ENCODE data around the gene CETN1.

CETN1 gene

GRCh38 chr18:580154-580553 lies at the start of gene CETN1:
Gene CETN1 (plus strand): TSS chr18:580380. CDS start chr18:580409, 29 bp downstream.
- no peak for DNase-seq

- no peak for DNase-seq
These were observed 48.2 kb upstream of the CETN1 start for GRCh38 chr18:532018-532417.

GRCh38 chr18:532632-533031 lies 47.5 kb upstream of the CETN1 start:
- DNase-seq = no peak

- no peak for DNase-seq
These were observed 46.1 kb upstream of the CETN1 start for GRCh38 chr18:533995-534601.

- DNase-seq = no peak
These were observed 36.6 kb upstream of the CETN1 start for GRCh38 chr18:543447-544078.

GRCh38 chr18:549967-550366 lies 30.2 kb upstream of the CETN1 start:
- no peak for DNase-seq

GRCh38 chr18:551404-552061 lies 28.6 kb upstream of the CETN1 start:
- no peak for DNase-seq

GRCh38 chr18:555705-556457 lies 24.3 kb upstream of the CETN1 start:
- DNase-seq = no peak

GRCh38 chr18:564708-565561 lies 15.2 kb upstream of the CETN1 start:
- DNase-seq = no peak

- DNase-seq = no peak
These were observed 14.6 kb upstream of the CETN1 start for GRCh38 chr18:565562-566061.

- DNase-seq = no peak
These were observed 13.1 kb upstream of the CETN1 start for GRCh38 chr18:567122-567521.

- no peak for DNase-seq
These were observed 11.4 kb upstream of the CETN1 start for GRCh38 chr18:568731-569130.

- no peak for DNase-seq
These were observed 9.9 kb upstream of the CETN1 start for GRCh38 chr18:570256-570655.

- DNase-seq = no peak
These were observed 9.5 kb upstream of the CETN1 start for GRCh38 chr18:570697-571096.

GRCh38 chr18:572091-572830 lies 7.9 kb upstream of the CETN1 start:
- DNase-seq = no peak

- DNase-seq = no peak
These were observed 7.3 kb upstream of the CETN1 start for GRCh38 chr18:572831-573289.

GRCh38 chr18:573385-573784 lies 6.8 kb upstream of the CETN1 start:
- DNase-seq = no peak

GRCh38 chr18:574149-574860 lies 5.9 kb upstream of the CETN1 start:
- no peak for DNase-seq

- no peak for DNase-seq
These were observed 5.1 kb upstream of the CETN1 start for GRCh38 chr18:574865-575645.

GRCh38 chr18:576924-577323 lies 3.3 kb upstream of the CETN1 start:
- no peak for DNase-seq
